Activated T-cell treated with anti-CD3 and anti-CD28 coated beads, Interleukin-2, amount 50 U/mL, for 1 hour (primary cell): ENCODE measurements around the gene NAALADL1.
A peak's percentile ranks its signal among the peaks of the same experiment; 100 is the strongest.

Experiments
- DNase-seq: peaks from one replicate; pipeline ENCODE4 v3.0.0-alpha.2; 2020

The NAALADL1 gene, protein sequence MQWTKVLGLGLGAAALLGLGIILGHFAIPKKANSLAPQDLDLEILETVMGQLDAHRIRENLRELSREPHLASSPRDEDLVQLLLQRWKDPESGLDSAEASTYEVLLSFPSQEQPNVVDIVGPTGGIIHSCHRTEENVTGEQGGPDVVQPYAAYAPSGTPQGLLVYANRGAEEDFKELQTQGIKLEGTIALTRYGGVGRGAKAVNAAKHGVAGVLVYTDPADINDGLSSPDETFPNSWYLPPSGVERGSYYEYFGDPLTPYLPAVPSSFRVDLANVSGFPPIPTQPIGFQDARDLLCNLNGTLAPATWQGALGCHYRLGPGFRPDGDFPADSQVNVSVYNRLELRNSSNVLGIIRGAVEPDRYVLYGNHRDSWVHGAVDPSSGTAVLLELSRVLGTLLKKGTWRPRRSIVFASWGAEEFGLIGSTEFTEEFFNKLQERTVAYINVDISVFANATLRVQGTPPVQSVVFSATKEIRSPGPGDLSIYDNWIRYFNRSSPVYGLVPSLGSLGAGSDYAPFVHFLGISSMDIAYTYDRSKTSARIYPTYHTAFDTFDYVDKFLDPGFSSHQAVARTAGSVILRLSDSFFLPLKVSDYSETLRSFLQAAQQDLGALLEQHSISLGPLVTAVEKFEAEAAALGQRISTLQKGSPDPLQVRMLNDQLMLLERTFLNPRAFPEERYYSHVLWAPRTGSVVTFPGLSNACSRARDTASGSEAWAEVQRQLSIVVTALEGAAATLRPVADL

GRCh38 chr11:65058419-65059054 lies at the start of gene NAALADL1:
NAALADL1 (minus strand) TSS chr11:65058553; CDS start chr11:65058521, 32 bp downstream.
- DNase-seq, result no peak

DNA sequence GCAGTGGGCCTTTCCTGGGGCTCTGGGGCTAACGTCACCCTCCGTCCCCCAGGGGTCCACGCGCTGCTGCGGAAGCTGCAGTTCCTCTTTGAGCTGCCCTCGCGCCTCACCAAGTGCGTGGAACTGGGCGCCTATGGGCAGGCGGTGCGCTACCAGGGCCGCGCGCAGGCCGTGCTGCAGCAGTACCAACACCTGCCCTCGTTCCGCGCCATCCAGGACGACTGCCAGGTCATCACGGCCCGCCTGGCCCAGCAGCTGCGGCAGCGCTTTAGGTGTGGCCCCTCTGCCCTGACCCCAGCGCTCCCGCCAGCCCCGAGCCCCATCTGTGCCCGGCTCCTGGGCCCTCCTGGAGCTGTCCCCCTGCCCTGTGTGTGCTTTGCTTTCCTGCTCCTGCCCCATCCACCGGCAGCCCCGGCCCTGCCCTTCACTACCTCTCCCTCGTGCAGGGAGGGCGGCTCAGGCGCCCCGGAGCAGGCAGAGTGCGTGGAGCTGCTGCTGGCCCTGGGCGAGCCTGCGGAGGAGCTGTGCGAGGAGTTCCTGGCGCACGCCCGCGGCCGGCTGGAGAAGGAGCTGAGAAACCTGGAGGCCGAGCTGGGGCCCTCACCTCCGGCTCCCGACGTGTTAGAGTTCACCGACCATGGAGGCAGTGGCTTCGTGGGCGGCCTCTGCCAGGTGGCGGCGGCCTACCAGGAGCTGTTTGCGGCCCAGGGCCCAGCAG lies 49.6 kb upstream of the NAALADL1 start:
- no peak for DNase-seq

- no peak for DNase-seq
Measured at GRCh38 chr11:65107078-65107477, 48.7 kb upstream of the NAALADL1 start.

DNA sequence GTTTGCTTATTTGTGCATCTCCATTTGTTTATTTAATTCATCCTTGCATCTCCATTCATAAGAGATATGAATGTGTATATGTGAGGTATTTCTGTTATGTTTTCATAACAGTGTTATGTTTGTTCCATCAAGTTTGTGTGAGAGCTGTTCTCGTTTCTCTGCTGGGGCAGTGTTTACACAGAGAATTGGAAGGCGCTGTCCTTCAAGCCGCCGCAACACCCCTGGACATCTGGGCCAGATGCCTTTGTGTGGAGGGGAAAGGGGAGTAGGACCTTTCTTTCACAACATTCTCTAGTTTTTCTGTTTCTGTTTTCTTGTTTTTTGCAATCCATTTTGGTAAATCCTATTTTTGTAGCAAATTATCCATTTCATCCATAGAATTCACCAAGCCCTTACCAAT lies 46.3 kb upstream of the NAALADL1 start:
- no peak for DNase-seq

GRCh38 chr11:65103476-65103875 lies 45.1 kb upstream of the NAALADL1 start:
- DNase-seq, result no peak

GRCh38 chr11:65102142-65103095 lies 44.1 kb upstream of the NAALADL1 start:
- no peak for DNase-seq

GRCh38 chr11:65100674-65101350 lies 42.5 kb upstream of the NAALADL1 start:
- no peak for DNase-seq

DNA sequence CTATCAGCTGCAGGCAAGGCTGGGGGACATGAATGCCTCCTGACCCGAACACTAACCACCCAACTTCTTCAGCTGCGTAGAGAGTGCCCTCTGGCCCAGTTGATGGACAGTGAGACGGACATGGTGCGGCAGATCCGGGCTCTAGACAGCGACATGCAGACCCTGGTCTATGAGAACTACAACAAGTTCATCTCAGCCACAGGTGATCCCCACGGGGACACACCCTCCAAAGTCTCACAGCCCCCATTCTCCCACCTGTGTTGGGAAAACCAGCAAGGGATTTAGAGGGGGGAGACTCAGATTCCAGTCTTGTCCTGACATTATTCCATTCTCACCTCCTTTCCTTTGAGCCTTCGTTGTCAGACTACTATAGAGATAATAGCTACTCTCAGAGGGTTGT lies 38.6 kb upstream of the NAALADL1 start:
- DNase-seq, result no peak

DNA sequence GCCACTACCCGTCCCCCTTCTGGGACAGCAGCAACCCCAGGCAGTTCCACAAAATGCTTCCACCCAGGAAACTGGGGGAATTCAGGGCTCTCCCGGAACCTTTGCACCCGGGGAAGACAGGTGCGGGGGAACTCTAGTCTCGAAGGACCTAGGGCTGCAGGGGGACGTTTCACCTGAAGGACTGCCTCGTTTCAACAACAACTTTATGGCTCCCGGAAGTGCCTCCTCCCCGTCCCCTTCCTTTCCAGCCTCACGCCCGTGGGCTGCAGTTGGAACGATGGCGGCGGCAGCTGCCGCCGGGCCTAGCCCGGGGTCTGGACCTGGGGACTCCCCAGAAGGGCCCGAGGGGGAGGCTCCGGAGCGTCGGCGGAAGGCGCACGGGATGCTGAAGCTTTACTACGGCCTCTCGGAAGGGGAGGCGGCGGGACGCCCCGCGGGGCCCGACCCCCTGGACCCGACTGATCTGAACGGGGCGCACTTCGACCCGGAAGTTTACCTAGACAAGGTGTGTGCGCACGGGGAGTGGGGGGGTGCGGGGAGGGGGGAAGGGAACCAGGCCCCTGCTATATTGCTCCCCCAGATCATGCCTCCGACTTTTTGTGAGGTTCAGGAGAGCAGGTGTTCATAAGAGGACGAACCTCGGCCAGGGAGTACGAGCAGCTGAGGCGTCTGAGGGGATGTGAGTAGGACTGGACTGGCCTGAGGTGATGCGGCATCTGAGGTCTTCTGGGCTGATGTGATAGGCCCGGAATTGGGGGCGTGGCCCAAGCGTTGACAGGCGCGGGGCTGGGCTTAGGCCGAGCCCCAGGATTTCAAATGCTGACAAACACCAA lies 37.8 kb upstream of the NAALADL1 start, which contains the start of gene VPS51:
VPS51 (plus strand) TSS at position 241 of the 833 bp plus-strand sequence; CDS start at position 278, 37 bp downstream.
- DNase-seq, result peak; percentile 82

GRCh38 chr11:65095427-65095826 lies 37.1 kb upstream of the NAALADL1 start:
- no peak for DNase-seq

DNA sequence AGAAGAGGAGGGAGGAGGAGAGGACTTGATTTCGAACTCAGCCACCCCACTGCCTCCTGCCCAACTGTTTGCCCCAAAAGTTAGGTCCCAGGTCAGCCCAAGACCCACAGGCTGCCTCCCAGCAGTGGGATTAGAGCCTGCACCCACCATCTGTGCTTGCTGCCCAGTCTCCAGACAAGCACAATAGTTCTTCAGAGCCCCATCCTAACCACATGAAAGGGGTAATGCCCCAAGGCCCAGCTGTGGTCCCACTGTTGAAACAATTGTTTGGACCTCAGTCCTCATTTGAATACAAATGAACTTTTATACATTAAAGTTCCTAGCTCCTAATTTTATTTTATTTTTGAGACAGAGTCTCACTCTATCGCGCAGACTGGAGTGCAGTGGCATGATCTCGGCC lies 32.3 kb upstream of the NAALADL1 start:
- DNase-seq, result no peak

- DNase-seq, result no peak
Measured at GRCh38 chr11:65089621-65090020, 31.3 kb upstream of the NAALADL1 start.

- DNase-seq, result no peak
Measured at GRCh38 chr11:65087827-65088226, 29.5 kb upstream of the NAALADL1 start.

- no peak for DNase-seq
Measured at GRCh38 chr11:65087216-65087615, 28.9 kb upstream of the NAALADL1 start.

DNA sequence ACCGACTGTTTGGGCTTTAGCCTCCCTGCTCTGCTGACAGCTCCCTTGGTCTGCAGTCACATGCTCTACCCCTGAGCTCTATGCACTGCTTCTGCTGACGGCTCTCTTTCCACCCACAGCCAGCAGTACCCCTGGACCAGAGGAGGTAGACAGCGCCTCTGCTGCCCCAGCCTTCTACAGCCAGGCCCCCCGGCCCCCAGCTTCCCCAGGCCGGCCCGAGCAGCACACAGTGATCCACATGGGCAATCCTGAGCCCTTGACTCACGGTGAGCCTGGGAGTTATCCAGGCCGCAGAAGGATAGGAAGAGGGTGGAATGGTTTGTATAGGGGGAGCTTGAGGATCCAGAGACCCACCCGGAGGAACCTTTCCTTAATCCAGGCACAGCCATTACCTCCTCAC lies 28.5 kb upstream of the NAALADL1 start:
- DNase-seq, result no peak

DNA sequence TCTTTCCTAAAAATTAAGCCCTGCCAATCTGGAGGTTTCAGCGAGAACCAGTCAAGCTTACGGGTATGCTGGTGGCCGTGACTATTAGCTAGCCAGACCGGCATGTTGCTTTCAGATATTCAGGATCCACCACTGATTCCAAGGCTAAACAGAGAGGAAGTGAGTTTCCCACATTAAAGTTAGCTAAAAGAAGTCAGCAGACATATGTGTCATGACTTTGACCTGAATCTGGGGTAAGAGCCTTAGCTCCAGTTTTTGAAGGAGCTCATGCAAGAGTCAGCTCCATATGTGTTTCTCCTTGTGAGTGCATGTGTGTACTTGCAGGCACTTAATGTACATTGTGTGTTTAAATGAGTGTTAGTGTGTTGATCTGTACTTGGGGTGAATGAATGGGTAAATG lies 27.1 kb upstream of the NAALADL1 start:
- no peak for DNase-seq

DNA sequence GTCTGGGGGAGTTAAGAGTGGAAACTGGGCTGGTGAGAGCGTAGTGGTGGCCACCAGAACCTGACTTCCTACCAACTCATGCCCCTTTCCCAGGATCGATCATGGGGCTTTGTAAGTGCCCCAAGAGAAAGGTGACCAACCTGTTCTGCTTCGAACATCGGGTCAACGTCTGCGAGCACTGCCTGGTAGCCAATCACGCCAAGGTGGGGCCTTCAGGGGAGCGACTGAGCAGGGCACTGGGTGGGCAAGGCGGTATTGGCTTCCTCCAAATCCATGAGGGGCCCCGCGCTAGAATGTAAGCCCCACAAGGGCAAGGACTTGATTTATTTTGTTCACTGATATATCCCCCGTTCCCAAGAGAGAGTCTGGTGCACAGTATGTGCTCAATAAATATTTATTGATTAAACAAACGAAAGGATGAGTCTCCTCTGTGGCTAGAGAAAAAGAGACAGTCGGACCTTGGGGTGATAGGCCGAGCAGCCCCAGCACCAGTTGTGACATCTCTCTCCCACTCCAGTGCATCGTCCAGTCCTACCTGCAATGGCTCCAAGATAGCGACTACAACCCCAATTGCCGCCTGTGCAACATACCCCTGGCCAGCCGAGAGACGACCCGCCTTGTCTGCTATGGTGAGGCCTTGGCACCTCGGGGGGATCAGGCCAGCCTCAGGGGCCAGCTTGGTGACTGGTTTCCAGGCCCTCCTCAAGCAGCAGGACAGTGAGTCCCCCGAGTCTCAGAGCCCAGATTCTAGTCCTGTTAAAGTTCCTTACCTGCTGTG lies 26.4 kb upstream of the NAALADL1 start:
- no peak for DNase-seq

DNA sequence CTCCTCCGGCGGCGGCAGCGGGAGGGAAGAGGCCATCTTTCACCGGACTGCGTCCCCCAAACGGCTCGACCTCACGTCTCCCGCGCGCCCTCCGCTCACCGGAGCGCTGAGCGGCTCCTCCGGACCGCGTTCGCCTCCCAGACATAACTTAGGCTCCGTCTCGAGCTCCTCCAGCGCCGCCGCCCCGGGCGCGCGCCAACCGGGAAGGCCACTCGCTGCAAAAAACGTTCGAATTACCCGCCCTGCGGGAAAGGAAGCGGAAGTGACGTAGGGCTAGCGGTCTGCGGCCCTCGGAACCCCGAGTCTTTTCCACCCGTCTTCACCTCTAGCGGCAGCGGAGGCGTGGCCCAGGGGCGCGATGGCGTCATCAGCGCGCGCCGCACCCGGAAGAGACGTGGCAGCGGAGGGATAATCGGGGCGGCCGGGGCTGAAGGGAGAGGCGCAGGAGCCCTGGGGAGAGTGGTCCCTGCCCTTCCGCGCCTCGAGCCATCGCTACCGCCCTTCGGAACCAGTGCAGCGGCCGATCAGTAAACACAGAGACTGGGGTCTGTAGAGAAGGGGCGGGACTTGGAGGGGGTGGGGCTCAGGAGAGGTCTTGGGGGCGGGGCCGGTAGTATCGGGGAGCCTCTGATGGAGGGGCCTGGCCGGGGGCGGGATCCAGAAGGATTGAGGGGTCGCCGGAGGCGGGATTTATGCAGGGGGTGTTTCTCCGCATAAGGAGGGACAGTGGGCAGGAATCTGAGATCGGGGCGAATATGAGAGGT lies 25.7 kb upstream of the NAALADL1 start, which contains the start of the genes CDCA5 and ZFPL1:
CDCA5 (minus strand) TSS at position 207 of the 764 bp plus-strand sequence; CDS start at position 145, 62 bp downstream.
ZFPL1 (plus strand) TSS at position 389 of the 764 bp plus-strand sequence. CDS start 477 bp downstream, outside the sequence.
- DNase-seq, result peak; percentile 96
